ENCODE measurements around the gene SLC44A5.
"Not testable (repeated sequence)": the region's sequence is repeated elsewhere in the genome, so short reads cannot be mapped to it uniquely, and the experiment has no call there.

Gene SLC44A5

GRCh38 chr1:75521658-75522057 lies 89.3 kb downstream of the SLC44A5 start:
- no peak for DNase-seq (ENCODE audit: low read depth in 2 of 2)

GRCh38 chr1:75520862-75521475 lies 89.9 kb downstream of the SLC44A5 start:
- no peak for DNase-seq (ENCODE audit: low read depth in 2 of 2)

GRCh38 chr1:75519651-75520427 lies 91.1 kb downstream of the SLC44A5 start:
- no peak for DNase-seq (ENCODE audit: low read depth in 2 of 2)

GRCh38 chr1:75518686-75519085 lies 92.2 kb downstream of the SLC44A5 start:
- DNase-seq (ENCODE audit: low read depth in 2 of 2): no peak

- no peak for DNase-seq (ENCODE audit: low read depth in 2 of 2)
Measured at GRCh38 chr1:75514270-75514669, 96.6 kb downstream of the SLC44A5 start.

- no peak for DNase-seq (ENCODE audit: low read depth in 2 of 2)
Measured at GRCh38 chr1:75506976-75507375, 103.9 kb downstream of the SLC44A5 start.

- no peak for DNase-seq (ENCODE audit: low read depth in 2 of 2)
Measured at GRCh38 chr1:75503221-75503974, 107.5 kb downstream of the SLC44A5 start.

GRCh38 chr1:75502776-75503175 lies 108.1 kb downstream of the SLC44A5 start:
- no peak for DNase-seq (ENCODE audit: low read depth in 2 of 2)

GRCh38 chr1:75501577-75502295 lies 109.2 kb downstream of the SLC44A5 start:
- DNase-seq (ENCODE audit: low read depth in 2 of 2): no peak

- DNase-seq (ENCODE audit: low read depth in 2 of 2): no peak
Measured at GRCh38 chr1:75492011-75492410, 118.9 kb downstream of the SLC44A5 start.

- DNase-seq (ENCODE audit: low read depth in 2 of 2): no peak
Measured at GRCh38 chr1:75487399-75487798, 123.5 kb downstream of the SLC44A5 start.

- DNase-seq (ENCODE audit: low read depth in 2 of 2): no peak
Measured at GRCh38 chr1:75484789-75485188, 126.1 kb downstream of the SLC44A5 start.

GRCh38 chr1:75482951-75483350 lies 128.0 kb downstream of the SLC44A5 start:
- DNase-seq (ENCODE audit: low read depth in 2 of 2): no peak

GRCh38 chr1:75476486-75476885 lies 134.4 kb downstream of the SLC44A5 start:
- DNase-seq (ENCODE audit: low read depth in 2 of 2): not testable (repeated sequence)

- no peak for DNase-seq (ENCODE audit: low read depth in 2 of 2)
Measured at GRCh38 chr1:75475696-75476095, 135.2 kb downstream of the SLC44A5 start.

- no peak for DNase-seq (ENCODE audit: low read depth in 2 of 2)
Measured at GRCh38 chr1:75472971-75473603, 137.8 kb downstream of the SLC44A5 start.

GRCh38 chr1:75472089-75472970 lies 138.6 kb downstream of the SLC44A5 start:
- no peak for DNase-seq (ENCODE audit: low read depth in 2 of 2)

- DNase-seq (ENCODE audit: low read depth in 2 of 2): no peak
Measured at GRCh38 chr1:75471252-75471651, 139.7 kb downstream of the SLC44A5 start.

- DNase-seq (ENCODE audit: low read depth in 2 of 2): no peak
Measured at GRCh38 chr1:75470448-75470847, 140.5 kb downstream of the SLC44A5 start.

GRCh38 chr1:75469586-75470173 lies 141.2 kb downstream of the SLC44A5 start:
- DNase-seq (ENCODE audit: low read depth in 2 of 2): no peak
